Adrenal gland (tissue), 5 donors: Measurements from ENCODE around the gene THTPA.

Experiments used
- CTCF ChIP-seq, 6 experiments: fragments of 450-650 bp in 4 of 6; fragments of 200-600 bp in 2 of 6; sonication (generic) in 1 of 6; IDR thresholded peaks; 1 replicate in 5 of 6; 2 replicates in 1 of 6; pipeline versions ENCODE4 v1.5.1 to v1.8.0; 2016 to 2021; ENCODE audit warnings: antibody characterized with exemption in 6 of 6, mild to moderate bottlenecking in 2 of 6, moderate library complexity in 1 of 6
- POLR2A ChIP-seq, 2 donors: fragments of 450-650 bp; IDR thresholded peaks; one replicate each; pipeline ENCODE4 v1.6.1; 2017; ENCODE audit warnings: antibody characterized with exemption in 2 of 2, mild to moderate bottlenecking in 2 of 2, moderate library complexity in 1 of 2
- donor health status: DM: no; HTN: no; CAD: no.

- TF ChIP-seq POLR2A (IDR thresholded peaks at IDR 0.05) (no peak), CTCF (IDR thresholded peaks at IDR 0.05) (no peak)
Measured at GRCh38 chr14:23565626-23566025, 9.6 kb downstream of the THTPA start.
